SK-N-SH (cell line): Measurements from ENCODE around the gene GSTM3. TPM values are rescaled to one million over a fixed set of nuclear protein-coding genes. Genes with fewer than 3 reads are reported as not detected.

ENCODE experiments used
- CTCF ChIA-PET: fragments of 300-600, 350-600 bp; formaldehyde crosslinking; extraction: SDS; loops from one replicate; lab custom pipeline; 2021; lab: Yijun Ruan, JAX
- POLR2A ChIA-PET: fragments of 350-600 bp; sonication (Branson Sonifier 250); formaldehyde crosslinking; extraction: SDS; loops from one replicate; lab custom pipeline; 2020; ENCODE audit warnings: antibody characterized with exemption, inconsistent platforms; lab: Yijun Ruan, JAX
- DNase-seq: peaks from one replicate; pipeline ENCODE4 v3.0.0; 2012
- H2AFZ ChIP-seq: fragments of 200-600 bp; sonication (generic); 2 replicates; pipeline ENCODE4 v1.8.1; 2016; ENCODE audit warnings: antibody characterized with exemption, mild to moderate bottlenecking, low read depth
- H3F3A ChIP-seq: fragments of 200-600 bp; sonication (generic); replicated peaks from 2 replicates; pipeline ENCODE3; 2016; ENCODE audit warnings: antibody characterized with exemption, mild to moderate bottlenecking; ENCODE audit not compliant: insufficient read depth
- H3K27ac ChIP-seq, 2 experiments: fragments of 200-500 bp in 1 of 2; fragments of 200-600 bp in 1 of 2; sonication (Bioruptor generic) in 1 of 2; sonication (generic), shearing (Covaris generic) in 1 of 2; 2 replicates each; pipeline versions ENCODE4 v1.5.1 to v1.6.1; 2014 to 2016; ENCODE audit warnings: low read depth in 2 of 2, inconsistent platforms in 1 of 2, low read length in 1 of 2, mild to moderate bottlenecking in 1 of 2, mixed read lengths in 1 of 2
- H3K27me3 ChIP-seq: fragments of 200-600 bp; sonication (generic), shearing (Covaris generic); 2 replicates; pipeline ENCODE4 v1.6.1; 2016; ENCODE audit warnings: mixed run types; ENCODE audit not compliant: insufficient read depth
- H3K36me3 ChIP-seq, 2 experiments: fragments of 200-500 bp in 1 of 2; fragments of 200-600 bp in 1 of 2; sonication (Bioruptor generic) in 1 of 2; sonication (generic) in 1 of 2; replicated peaks in 1 of 2; 2 replicates each; pipeline versions ENCODE3 to v1.5.1; 2014 to 2016; ENCODE audit warnings: low read length in 1 of 2, mild to moderate bottlenecking in 1 of 2; ENCODE audit not compliant: insufficient read depth in 2 of 2, control insufficient read depth in 1 of 2
- H3K4me1 ChIP-seq, 2 experiments: fragments of 200-500 bp in 1 of 2; fragments of 200-600 bp in 1 of 2; sonication (Bioruptor generic) in 1 of 2; sonication (generic), shearing (Covaris generic) in 1 of 2; 2 replicates each; pipeline versions ENCODE4 v1.5.1 to v1.6.1; 2014 to 2016; ENCODE audit warnings: low read depth in 1 of 2, low read length in 1 of 2, mixed run types in 1 of 2; ENCODE audit not compliant: insufficient read depth in 2 of 2, control insufficient read depth in 1 of 2
- H3K4me2 ChIP-seq: fragments of 200-600 bp; sonication (generic), shearing (Covaris generic); 2 replicates; pipeline ENCODE4 v1.6.1; 2017; ENCODE audit warnings: mixed run types
- H3K4me3 ChIP-seq, 2 experiments: fragments of 200-500 bp in 1 of 2; fragments of 200-600 bp in 1 of 2; sonication (Bioruptor generic) in 1 of 2; sonication (generic), shearing (Covaris generic) in 1 of 2; 2 replicates each; pipeline versions ENCODE4 v1.5.1 to v1.8.1; 2014 to 2016; ENCODE audit warnings: low read depth in 2 of 2, inconsistent platforms in 1 of 2, low read length in 1 of 2, mild to moderate bottlenecking in 1 of 2, mixed read lengths in 1 of 2, moderate library complexity in 1 of 2
- H3K79me2 ChIP-seq: fragments of 200-600 bp; sonication (generic); 2 replicates; pipeline ENCODE4 v1.8.1; 2017; ENCODE audit warnings: mild to moderate bottlenecking; ENCODE audit not compliant: insufficient read depth
- H3K9ac ChIP-seq: fragments of 200-600 bp; sonication (generic); 2 replicates; pipeline ENCODE4 v1.6.1; 2017; ENCODE audit warnings: mixed run types
- H3K9me2 ChIP-seq: fragments of 200-600 bp; sonication (generic); 2 replicates; pipeline ENCODE4 v1.6.1; 2017; ENCODE audit warnings: mixed run types
- H3K9me3 ChIP-seq: fragments of 200-600 bp; sonication (generic); 2 replicates; pipeline ENCODE4 v1.6.1; 2017; ENCODE audit warnings: mixed run types, mild to moderate bottlenecking, moderate library complexity
- H4K20me1 ChIP-seq: fragments of 200-600 bp; sonication (generic); 2 replicates; pipeline ENCODE4 v1.6.1; 2017; ENCODE audit warnings: mild to moderate bottlenecking, mixed run types; ENCODE audit not compliant: insufficient read depth
- ELF1 ChIP-seq: IDR thresholded peaks from 2 replicates; pipeline ENCODE4 v1.4.0; 2012
- FOSL2 ChIP-seq: IDR thresholded peaks from 2 replicates; pipeline ENCODE4 v1.4.0; 2012; ENCODE audit warnings: low read depth, mild to moderate bottlenecking, moderate library complexity, borderline replicate concordance
- JUND ChIP-seq: IDR thresholded peaks from 2 replicates; pipeline ENCODE4 v1.4.0; 2012
- POLR2AphosphoS5 ChIP-seq: IDR thresholded peaks from 2 replicates; pipeline ENCODE4 v1.6.1; 2012; ENCODE audit warnings: low read depth, low read length
- TCF12 ChIP-seq: IDR thresholded peaks from 2 replicates; pipeline ENCODE4 v1.4.0; 2012
- WGBS: methylation state at CpG from one replicate; pipeline ENCODE4 v1.1.6; 2017; ENCODE audit warnings: low lambda C conversion rate; 5-methylcytosine and 5-hydroxymethylcytosine counted together
- polyA plus RNA-seq, 3 experiments: library from polyadenylated mRNA; depleted of rRNA; stranded (reverse); fragments of >200 nt; gene quantifications; 2 replicates each; pipeline ENCODE4 v1.2.3, GENCODE V29; 2012
- TF ChIP-seq, protein P1 (sequence below): IDR thresholded peaks from 2 replicates; pipeline ENCODE4 v1.4.0; 2012; ENCODE audit warnings: low read depth, borderline replicate concordance
- TF ChIP-seq, protein P2 (sequence below): fragments of 200-600 bp; sonication (generic); IDR thresholded peaks from 2 replicates; pipeline ENCODE4 v1.6.1; 2017; ENCODE audit warnings: antibody characterized with exemption, mild to moderate bottlenecking, moderate library complexity

The GSTM3 gene
- polyA plus RNA-seq, 1 of the 3 experiments (the other 2 are of a cell fraction), result 86.6 TPM

GRCh38 chr1:109787211-109787844, 46.5 kb upstream of the GSTM3 start:
- Histone ChIP-seq H3K9me2 (no peaks in the 10 kb centered on the region), H2AFZ (no peak overlapping the region), H3K4me2 (no peak overlapping the region), H3K4me1 (peaks cover 28 to 38% of the 10 kb centered on the region in 2 experiments; a peak in 3 of 4 replicates), H3K27ac (no peak overlapping the region), H3F3A (no peaks in the 10 kb centered on the region), H3K9ac (no peak overlapping the region), H3K9me3 (no peaks in the 10 kb centered on the region), H3K36me3 (no peaks in the 10 kb centered on the region), H3K4me3 (no peak overlapping the region), H3K79me2 (no peaks in the 10 kb centered on the region), H3K27me3 (no peaks in the 10 kb centered on the region), H4K20me1 (no peaks in the 10 kb centered on the region)
- CTCF ChIA-PET, result interaction anchor here (1.0 to 27.7 kb wide), 6 partner anchors 10 to 193 kb away, joined by 3 to 822 read pairs (median 4); partner anchors contain the start of gene AHCYL1
- WGBS, result 94% methylated on average over 7 of the region's 9 CpGs
- TF ChIP-seq FOSL2, result 0 out of 2 replicates have a peak, but pooled peaks have one; percentile 4
- TF ChIP-seq, protein P1, sequence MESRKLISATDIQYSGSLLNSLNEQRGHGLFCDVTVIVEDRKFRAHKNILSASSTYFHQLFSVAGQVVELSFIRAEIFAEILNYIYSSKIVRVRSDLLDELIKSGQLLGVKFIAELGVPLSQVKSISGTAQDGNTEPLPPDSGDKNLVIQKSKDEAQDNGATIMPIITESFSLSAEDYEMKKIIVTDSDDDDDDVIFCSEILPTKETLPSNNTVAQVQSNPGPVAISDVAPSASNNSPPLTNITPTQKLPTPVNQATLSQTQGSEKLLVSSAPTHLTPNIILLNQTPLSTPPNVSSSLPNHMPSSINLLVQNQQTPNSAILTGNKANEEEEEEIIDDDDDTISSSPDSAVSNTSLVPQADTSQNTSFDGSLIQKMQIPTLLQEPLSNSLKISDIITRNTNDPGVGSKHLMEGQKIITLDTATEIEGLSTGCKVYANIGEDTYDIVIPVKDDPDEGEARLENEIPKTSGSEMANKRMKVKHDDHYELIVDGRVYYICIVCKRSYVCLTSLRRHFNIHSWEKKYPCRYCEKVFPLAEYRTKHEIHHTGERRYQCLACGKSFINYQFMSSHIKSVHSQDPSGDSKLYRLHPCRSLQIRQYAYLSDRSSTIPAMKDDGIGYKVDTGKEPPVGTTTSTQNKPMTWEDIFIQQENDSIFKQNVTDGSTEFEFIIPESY, result no peak
- TF ChIP-seq JUND, result no peak
- TF ChIP-seq, protein P2, sequence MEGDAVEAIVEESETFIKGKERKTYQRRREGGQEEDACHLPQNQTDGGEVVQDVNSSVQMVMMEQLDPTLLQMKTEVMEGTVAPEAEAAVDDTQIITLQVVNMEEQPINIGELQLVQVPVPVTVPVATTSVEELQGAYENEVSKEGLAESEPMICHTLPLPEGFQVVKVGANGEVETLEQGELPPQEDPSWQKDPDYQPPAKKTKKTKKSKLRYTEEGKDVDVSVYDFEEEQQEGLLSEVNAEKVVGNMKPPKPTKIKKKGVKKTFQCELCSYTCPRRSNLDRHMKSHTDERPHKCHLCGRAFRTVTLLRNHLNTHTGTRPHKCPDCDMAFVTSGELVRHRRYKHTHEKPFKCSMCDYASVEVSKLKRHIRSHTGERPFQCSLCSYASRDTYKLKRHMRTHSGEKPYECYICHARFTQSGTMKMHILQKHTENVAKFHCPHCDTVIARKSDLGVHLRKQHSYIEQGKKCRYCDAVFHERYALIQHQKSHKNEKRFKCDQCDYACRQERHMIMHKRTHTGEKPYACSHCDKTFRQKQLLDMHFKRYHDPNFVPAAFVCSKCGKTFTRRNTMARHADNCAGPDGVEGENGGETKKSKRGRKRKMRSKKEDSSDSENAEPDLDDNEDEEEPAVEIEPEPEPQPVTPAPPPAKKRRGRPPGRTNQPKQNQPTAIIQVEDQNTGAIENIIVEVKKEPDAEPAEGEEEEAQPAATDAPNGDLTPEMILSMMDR, result no peak
- no peak for TF ChIP-seq POLR2AphosphoS5
- DNase-seq, result peak; percentile 10
- POLR2A ChIA-PET, result interaction anchor here (1.3 kb wide), 1 partner anchor 58 kb away, joined by 5 read pairs; no protein-coding TSS in a partner anchor

- CTCF ChIA-PET, result interaction anchor here (0.5 to 27.7 kb wide), 4 partner anchors 10 to 388 kb away, joined by 3 to 822 read pairs (median 76); partner anchors contain the start of gene AHCYL1
- WGBS, result 88% methylated on average over 6 of the region's 6 CpGs
These were observed 45.7 kb upstream of the GSTM3 start for GRCh38 chr1:109786531-109787021.

More at GRCh38 chr1:109786531-109787021, 45.7 kb upstream of the GSTM3 start:
- Histone ChIP-seq H3K4me2 (no peak overlapping the region), H3K9ac (no peak overlapping the region), H3K9me3 (no peaks in the 10 kb centered on the region), H3K79me2 (no peaks in the 10 kb centered on the region), H3K9me2 (no peaks in the 10 kb centered on the region), H3F3A (no peaks in the 10 kb centered on the region), H2AFZ (no peak overlapping the region), H3K4me1 (peaks cover 20 to 31% of the 10 kb centered on the region in 2 experiments; a peak in 3 of 4 replicates), H3K36me3 (peaks cover 0 to 2% of the 10 kb centered on the region in 2 experiments), H4K20me1 (no peaks in the 10 kb centered on the region), H3K4me3 (no peak overlapping the region), H3K27ac (no peak overlapping the region), H3K27me3 (no peaks in the 10 kb centered on the region)
- no peak for DNase-seq
- TF ChIP-seq TCF12 (no peak), ELF1 (no peak)
- POLR2A ChIA-PET, result interaction anchor here (0.8 kb wide), 1 partner anchor 198 kb away, joined by 3 read pairs; the partner anchor contains the start of gene AHCYL1
